ENCODE data around the gene KRTAP12-3. TPM values are rescaled to one million over a fixed set of nuclear protein-coding genes. Genes with fewer than 3 reads are reported as not detected.
A peak's percentile ranks its signal among the peaks of the same experiment; 100 is the strongest.
"Not testable (repeated sequence)": the region's sequence is repeated elsewhere in the genome, so short reads cannot be mapped to it uniquely, and the experiment has no call there.

Gene KRTAP12-3
- total RNA-seq, 2 donors from 2014 or later: not detected

DNA sequence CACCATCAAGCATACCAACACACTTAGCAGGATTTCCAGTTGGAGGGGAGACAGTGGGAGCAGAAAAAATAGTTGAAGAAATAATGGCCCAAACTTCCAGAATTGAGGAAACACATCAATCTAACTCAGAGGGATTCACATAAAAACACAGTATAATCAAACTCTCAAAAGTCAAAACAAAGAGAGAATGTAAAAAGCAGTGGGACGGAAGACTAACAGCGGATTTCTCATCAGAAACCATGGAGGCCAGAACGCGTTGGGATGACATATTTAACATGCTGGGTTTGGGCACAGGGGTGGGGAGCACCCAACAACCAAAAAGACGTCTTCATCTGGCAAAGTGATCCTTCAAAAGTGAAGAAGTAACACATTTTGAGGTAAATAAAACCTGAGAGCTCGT, 37.8 kb upstream of the KRTAP12-3 start:
- Histone ChIP-seq H3K36me3 (no peaks in the 10 kb centered on the region), H3K9me3 (peaks cover 0 to 20% of the 10 kb centered on the region in 2 donors), H3K4me1 (no peaks in the 10 kb centered on the region), H3K27ac (no peak overlapping the region), H3K27me3 (no peaks in the 10 kb centered on the region), H3K4me3 (no peak overlapping the region)
- TF ChIP-seq, protein P1, sequence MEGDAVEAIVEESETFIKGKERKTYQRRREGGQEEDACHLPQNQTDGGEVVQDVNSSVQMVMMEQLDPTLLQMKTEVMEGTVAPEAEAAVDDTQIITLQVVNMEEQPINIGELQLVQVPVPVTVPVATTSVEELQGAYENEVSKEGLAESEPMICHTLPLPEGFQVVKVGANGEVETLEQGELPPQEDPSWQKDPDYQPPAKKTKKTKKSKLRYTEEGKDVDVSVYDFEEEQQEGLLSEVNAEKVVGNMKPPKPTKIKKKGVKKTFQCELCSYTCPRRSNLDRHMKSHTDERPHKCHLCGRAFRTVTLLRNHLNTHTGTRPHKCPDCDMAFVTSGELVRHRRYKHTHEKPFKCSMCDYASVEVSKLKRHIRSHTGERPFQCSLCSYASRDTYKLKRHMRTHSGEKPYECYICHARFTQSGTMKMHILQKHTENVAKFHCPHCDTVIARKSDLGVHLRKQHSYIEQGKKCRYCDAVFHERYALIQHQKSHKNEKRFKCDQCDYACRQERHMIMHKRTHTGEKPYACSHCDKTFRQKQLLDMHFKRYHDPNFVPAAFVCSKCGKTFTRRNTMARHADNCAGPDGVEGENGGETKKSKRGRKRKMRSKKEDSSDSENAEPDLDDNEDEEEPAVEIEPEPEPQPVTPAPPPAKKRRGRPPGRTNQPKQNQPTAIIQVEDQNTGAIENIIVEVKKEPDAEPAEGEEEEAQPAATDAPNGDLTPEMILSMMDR (IDR thresholded peaks at IDR 0.05): no peak
- no peak for DNase-seq (ENCODE audit: low spot score)

DNA sequence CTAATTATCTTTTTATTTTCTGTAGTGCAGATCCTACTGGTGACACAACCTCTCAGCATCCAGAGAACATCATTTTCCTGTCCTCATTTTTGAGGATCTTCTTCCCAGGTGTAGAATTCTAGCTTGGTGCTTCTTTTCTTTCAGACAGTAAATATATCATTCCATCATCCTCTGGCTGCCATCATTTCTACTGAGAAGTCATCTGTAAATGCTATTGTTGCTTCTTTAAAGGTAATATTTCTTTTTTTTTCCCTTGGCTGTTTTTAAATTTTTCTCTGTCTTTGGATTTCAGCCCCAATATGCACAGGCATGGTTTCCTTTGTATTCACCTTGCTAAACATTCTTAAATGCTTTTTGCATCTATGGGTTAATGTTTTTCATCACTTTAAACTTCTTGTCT, 34.2 kb upstream of the KRTAP12-3 start:
- Histone ChIP-seq H3K9me3 (peaks cover 0 to 20% of the 10 kb centered on the region in 2 donors), H3K4me3 (no peak overlapping the region), H3K4me1 (no peaks in the 10 kb centered on the region), H3K36me3 (no peaks in the 10 kb centered on the region), H3K27me3 (no peaks in the 10 kb centered on the region), H3K27ac (no peak overlapping the region)
- TF ChIP-seq, protein P1 (IDR thresholded peaks at IDR 0.05): no peak
- DNase-seq (ENCODE audit: low spot score): no peak

DNA sequence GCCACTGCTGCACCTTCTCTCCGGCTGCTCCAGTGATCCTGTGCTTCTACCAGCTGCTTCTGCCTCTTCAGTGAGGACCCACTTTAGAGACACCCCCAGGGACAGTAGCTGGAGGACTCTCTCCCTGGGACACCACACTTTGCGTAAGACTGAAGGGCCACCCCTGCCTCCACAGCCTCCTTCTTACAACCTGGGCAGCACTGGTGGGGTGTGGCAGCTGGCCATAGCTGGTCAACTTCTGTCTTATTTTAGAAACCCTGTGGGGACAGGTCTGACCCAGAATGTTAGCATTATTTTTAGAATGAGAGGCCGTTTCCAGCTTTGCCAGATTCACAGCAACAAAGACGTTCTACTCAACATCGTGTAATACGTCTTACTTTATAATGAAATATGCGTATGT, 32.0 kb upstream of the KRTAP12-3 start:
- TF ChIP-seq, protein P1 (IDR thresholded peaks at IDR 0.05): no peak
- H3K4me3 ChIP-seq: no peak overlapping the region
- H3K27ac ChIP-seq: no peak overlapping the region
- no peaks in the 10 kb centered on the region for H3K4me1 ChIP-seq
- DNase-seq (ENCODE audit: low spot score): peak; percentile 46
- no peaks in the 10 kb centered on the region for H3K27me3 ChIP-seq
- H3K36me3 ChIP-seq: no peaks in the 10 kb centered on the region
- peaks cover 0 to 29% of the 10 kb centered on the region in 2 donors for H3K9me3 ChIP-seq

DNA sequence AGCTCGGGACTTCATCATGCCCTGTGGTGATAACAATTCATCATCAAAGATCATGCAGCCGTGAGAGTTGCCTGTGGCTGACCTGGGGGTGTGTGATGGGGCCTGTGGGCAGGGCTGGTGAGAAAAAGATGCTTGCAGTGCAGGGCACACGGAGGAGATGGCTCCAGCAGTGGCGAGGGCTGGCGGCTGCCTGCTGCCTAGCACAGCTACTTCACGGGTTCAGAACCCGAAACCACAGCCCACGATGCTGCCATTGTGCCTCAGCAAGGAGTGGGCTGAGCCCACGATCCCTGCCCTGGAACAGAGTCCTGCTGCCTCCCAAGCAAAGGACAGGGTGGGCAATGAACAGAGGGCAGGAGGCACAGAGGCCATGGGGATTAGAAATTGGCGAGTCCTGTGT, 31.5 kb upstream of the KRTAP12-3 start:
- Histone ChIP-seq H3K4me3 (no peak overlapping the region), H3K9me3 (peaks cover 2 to 34% of the 10 kb centered on the region in 2 donors), H3K27me3 (no peaks in the 10 kb centered on the region), H3K36me3 (no peaks in the 10 kb centered on the region), H3K27ac (no peak overlapping the region), H3K4me1 (no peaks in the 10 kb centered on the region)
- no peak for DNase-seq (ENCODE audit: low spot score)
- TF ChIP-seq, protein P1 (IDR thresholded peaks at IDR 0.05): no peak

DNA sequence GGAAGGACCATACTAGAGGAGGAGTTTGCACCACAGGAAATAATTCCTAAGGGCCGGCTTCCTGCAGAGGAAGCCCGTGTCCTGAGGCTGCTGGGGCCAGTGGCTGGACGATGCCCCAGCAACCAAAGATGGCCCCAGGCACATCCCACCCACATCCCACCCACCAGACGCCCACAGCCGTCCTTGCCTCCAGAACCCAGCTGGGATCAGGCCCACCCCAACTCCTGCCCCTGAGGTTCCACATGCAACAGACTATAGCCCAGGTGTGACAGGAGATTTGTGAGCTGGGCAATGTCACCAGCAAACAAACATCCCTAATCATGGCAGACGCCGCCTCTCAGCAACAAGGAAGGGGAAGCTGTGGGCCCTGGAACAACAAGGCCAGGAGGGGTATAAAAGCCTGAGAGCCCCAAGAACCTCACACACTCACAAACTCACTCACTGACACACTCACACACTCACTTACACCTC, 31.0 kb upstream of the KRTAP12-3 start, which contains the start of gene KRTAP10-9:
Gene KRTAP10-9 (plus strand): TSS at position 421 of the 471 bp plus-strand sequence. CDS start 79 bp downstream, outside the sequence.
- Histone ChIP-seq H3K9me3 (peaks cover 4 to 39% of the 10 kb centered on the region in 2 donors), H3K4me3 (no peak within 1 kb of the TSS), H3K27me3 (no peaks in the 10 kb centered on the region), H3K36me3 (no peaks in the 10 kb centered on the region), H3K4me1 (no peaks in the 10 kb centered on the region), H3K27ac (no peak within 1 kb of the TSS)
- TF ChIP-seq, protein P1 (IDR thresholded peaks at IDR 0.05): no peak
- DNase-seq (ENCODE audit: low spot score): peak; percentile 40

DNA sequence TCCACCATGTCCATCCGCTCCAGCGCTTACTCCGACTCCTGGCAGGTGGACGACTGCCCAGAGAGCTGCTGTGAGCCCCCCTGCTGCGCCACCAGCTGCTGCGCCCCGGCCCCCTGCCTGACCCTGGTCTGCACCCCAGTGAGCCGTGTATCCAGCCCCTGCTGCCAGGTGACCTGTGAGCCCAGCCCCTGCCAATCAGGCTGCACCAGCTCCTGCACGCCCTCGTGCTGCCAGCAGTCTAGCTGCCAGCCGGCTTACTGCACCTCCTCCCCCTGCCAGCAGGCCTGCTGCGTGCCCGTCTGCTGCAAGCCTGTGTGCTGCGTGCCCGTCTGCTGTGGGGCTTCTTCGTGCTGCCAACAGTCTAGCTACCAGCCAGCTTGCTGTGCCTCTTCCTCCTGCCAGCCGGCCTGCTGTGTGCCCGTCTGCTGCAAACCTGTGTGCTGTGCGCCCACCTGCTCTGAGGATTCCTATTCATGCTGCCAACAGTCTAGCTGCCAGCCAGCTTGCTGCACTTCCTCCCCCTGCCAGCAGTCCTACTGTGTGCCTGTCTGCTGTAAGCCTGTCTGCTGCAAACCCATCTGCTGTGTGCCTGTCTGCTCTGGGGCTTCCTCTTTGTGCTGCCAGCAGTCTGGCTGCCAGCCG, 30.4 kb upstream of the KRTAP12-3 start:
- peaks cover 5 to 45% of the 10 kb centered on the region in 2 donors for H3K9me3 ChIP-seq

DNA sequence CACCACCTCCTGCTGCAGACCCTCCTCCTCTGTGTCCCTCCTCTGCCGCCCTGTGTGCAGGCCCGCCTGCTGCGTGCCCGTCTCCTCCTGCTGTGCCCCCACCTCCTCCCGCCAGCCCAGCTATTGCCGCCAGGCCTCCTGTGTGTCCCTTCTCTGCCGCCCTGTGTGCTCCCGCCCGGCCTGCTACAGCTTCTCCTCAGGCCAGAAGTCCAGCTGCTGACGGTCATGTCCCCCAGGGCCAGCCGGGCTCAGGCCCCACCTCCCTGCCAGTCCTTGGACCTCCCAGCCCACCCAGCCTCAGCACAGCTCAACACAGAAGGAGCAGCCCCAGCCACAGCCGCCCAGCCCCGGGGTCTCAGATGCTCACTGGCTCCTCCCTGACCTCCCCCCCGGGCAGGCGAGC, 29.9 kb upstream of the KRTAP12-3 start:
- H3K4me1 ChIP-seq; H3K27ac ChIP-seq; DNase-seq (ENCODE audit: low spot score); H3K4me3 ChIP-seq; H3K36me3 ChIP-seq; H3K27me3 ChIP-seq: not testable (repeated sequence)
- peaks cover 6 to 48% of the 10 kb centered on the region in 2 donors for H3K9me3 ChIP-seq

More for the DNA sequence above, 30.4 kb upstream of the KRTAP12-3 start:
- H3K4me3 ChIP-seq; H3K27ac ChIP-seq; H3K4me1 ChIP-seq; H3K27me3 ChIP-seq; DNase-seq (ENCODE audit: low spot score); H3K36me3 ChIP-seq: not testable (repeated sequence)
